Activated T-cell treated with anti-CD3 and anti-CD28 coated beads for 24 hours (primary cell): Measurements from ENCODE around the gene NPNT.
"Not testable (repeated sequence)": the region's sequence is repeated elsewhere in the genome, so short reads cannot be mapped to it uniquely, and the experiment has no call there.

Source experiments
- DNase-seq: peaks from one replicate; pipeline ENCODE4 v3.0.0-alpha.2; 2020; ENCODE audit warnings: low read depth

Gene NPNT, protein sequence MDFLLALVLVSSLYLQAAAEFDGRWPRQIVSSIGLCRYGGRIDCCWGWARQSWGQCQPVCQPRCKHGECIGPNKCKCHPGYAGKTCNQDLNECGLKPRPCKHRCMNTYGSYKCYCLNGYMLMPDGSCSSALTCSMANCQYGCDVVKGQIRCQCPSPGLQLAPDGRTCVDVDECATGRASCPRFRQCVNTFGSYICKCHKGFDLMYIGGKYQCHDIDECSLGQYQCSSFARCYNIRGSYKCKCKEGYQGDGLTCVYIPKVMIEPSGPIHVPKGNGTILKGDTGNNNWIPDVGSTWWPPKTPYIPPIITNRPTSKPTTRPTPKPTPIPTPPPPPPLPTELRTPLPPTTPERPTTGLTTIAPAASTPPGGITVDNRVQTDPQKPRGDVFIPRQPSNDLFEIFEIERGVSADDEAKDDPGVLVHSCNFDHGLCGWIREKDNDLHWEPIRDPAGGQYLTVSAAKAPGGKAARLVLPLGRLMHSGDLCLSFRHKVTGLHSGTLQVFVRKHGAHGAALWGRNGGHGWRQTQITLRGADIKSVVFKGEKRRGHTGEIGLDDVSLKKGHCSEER

DNA sequence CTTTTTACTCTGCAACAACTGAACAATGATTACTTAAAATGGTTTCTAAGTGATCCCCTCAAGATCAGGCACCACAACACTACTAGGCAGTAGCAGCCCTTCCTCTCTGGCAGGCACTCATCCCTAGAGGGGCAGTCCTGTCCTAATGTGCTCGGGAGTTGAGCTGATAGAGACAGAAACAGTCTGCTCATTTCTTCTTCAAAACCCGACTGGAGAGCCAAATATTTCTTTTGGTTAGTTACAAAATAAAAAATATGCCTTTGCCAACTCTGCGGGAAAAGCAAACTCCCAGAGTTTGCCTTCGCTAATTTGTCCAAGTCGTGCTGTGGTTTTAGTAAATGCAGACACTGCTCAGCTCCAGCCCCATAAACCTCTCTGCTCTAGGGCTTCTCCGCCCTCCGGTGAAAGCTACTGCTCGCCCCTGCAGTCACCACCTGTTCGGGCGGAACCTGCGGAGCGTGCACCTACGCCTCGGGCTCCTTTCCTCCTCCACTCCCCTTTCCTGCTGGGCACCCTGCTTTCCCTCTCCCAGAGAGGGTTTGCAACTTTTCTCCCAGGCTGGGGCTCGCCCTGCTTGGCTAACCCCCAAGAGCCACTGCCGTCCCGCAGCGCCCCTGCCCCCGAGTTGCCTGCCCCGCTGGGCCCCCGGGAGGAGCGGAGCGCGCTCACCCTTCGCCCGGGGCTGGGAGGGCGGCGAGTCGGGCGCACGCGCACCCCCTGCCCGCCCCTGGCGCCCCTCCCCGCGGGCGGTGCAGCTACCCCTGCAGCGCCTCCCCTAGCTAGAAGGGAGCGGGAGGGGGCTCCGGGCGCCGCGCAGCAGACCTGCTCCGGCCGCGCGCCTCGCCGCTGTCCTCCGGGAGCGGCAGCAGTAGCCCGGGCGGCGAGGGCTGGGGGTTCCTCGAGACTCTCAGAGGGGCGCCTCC is at the start of gene NPNT:
NPNT (plus strand) TSS at position 812 of the 923 bp plus-strand sequence. CDS start 182 bp downstream, outside the sequence.
- no peak for DNase-seq

DNA sequence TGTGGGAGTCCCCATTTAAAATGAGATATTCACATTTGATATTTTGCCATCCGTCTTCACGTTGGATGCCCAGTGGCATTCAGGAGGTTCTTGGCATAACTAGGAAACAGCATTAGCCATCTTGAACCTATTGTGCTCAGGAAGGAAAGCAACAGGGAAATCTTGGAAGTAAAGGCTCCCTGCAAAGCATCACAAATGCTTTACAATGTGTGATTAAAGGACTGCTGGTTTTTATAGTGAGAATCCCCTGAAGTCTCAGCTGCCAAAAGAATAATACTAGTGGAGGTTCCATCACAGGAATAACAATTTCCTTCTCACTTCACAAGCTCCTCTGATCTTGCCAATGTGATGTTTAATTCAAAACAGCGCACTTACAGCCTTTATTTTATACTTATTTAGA is 49.7 kb upstream of the NPNT start:
- DNase-seq, result no peak

DNA sequence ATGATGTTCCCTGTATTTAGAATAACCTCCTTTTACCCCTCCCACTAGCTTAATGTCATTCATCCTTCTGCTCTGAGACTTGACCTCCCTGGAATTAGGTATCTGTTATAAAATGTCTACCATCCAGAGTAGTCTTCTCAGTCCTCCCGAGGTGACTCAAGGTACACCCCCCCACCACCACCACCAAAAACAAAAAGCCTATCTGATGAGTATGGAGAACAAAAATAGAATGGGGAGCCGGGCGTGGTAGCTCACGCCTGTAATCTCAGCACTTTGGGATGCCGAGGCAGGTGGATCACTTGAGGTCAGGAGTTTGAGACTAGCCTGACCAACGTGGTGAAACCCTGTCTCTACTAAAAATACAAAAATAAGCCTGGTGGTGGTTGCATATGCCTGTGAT is 46.9 kb upstream of the NPNT start:
- DNase-seq, result not testable (repeated sequence)

DNA sequence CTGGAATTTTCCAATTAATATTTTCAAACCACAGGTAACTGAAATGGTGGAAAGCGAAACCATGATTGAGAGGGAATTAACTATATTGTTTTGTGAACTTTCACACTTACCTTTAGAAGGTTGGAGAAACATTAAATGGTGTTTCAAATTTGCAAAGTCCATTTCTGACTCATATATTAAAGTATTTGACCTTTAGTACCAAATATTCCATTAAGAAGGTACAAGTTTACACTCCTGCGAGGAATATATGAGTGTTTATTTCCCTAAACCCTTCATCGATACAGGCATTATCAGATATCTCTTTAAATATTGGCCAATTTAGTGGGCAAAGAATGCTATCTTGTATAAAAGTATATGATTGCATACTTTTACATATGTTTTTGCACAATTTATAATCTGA is 44.1 kb upstream of the NPNT start:
- DNase-seq, result no peak

DNA sequence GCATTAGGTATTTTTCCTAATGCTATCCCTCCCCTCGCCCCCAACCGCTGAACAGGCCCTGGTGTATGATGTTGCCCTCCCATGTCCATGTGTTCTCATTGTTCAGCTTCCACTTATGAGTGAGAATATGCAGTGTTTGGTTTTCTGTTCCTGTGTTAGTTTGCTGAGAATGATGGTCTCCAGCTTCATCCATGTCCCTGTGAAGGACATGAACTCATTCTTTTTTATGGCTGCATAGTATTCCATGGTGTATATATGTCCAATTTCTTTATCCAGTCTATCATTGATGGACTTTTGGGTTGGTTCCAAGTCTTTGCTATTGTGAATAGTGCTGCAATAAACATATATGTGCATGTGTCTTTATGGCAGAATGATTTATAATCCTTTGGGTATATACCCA is 43.0 kb upstream of the NPNT start:
- DNase-seq, result not testable (repeated sequence)

DNA sequence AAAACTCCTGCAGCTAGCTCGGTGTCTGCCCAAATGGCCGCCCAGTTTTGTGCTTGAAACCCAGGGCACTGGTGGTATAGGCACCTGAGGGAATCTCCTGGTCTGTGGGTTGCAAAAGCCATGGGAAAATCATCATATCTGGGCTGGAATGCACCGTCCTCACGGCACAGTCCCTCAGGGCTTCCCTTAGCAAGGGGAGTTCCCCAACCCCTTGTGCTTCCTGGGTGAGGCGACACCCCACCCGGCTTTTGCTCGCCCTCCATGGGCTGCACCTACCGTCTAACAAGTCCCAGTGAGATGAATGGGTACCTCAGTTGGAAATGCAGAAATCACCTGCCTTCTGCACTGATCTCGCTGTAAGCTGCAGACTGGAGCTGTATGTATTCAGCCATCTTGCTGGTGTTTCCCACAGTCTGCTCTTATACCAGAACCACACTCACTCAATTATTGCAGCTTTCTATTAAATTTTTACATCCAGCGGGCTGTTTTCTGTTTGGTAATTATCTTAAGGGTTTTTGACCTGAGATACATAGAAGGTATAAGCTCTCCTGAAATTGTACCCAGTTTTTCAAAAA is 36.7 kb upstream of the NPNT start:
- no peak for DNase-seq

DNA sequence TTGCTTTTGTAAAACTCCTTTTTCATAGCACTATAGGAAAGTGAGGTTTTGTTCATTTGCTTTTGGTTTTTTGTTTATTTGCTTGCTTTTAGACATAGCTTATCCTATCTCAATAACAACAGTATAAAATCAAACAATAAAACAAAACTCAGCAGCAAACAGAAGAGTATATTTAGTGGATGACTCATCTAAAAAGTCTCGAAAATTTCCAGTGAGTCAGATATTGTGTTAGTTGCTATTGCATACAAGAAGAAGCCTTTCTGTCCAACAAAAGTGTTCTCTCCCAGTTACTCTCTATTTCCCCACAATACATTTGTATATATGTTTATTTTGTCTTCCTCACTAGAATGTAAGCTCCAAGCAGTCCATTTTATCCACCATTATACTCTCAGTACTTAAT is 36.0 kb upstream of the NPNT start:
- DNase-seq, result no peak

DNA sequence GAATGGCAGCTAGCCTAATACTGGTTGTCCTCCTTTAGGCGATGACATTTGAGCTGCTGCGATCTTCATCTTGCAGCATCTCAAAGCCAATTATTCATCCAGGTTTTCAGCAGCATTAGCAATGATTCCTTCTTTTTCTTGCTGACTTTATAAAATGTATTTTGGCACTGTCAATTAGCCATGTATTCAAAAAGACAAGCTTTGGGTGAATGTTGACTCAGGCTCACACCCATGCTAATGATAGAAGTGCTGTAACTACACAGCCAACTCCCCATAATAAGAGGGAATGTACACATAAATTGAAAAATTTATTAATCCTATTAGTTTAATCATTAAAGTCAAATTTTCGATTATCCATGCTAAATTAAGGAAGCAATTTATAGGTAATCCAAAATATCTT is 24.3 kb upstream of the NPNT start:
- no peak for DNase-seq

DNA sequence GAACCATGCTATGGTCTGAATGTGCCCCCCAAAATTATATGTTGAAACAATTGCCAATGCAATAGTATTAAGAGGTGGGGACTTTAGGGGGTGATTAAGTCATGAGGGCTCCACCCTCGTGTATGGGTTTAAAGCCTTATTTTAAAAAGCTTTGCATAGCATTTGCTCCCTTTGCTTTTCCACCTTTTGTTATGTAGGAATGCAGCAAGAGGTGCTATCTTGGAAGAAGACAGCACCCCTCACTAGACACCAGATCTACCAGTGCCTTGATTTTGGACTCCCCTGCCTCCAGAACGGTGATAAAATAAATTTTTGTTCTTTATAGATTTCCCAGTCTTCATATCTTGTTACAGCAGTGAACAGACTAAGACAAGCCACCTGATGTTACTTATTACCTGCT is 23.3 kb upstream of the NPNT start:
- DNase-seq, result no peak

DNA sequence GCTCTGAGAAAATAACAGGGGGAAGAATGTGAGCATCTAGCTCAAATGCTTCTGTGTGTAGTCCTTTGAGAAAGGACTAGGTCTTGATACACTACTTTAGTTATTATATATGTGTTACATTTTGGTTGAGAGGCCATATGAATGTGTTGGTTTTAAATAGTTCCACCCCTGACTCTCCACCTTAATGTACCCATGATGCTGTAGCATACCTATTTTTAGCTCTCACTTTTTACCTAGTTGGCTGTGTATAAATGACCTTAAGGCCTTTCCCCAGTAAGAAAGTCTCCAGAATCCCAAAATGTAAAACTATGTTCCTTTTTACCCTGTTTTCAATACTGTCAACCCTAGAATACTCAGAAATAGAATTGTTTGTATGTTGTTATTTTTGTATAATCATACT is 20.0 kb upstream of the NPNT start:
- no peak for DNase-seq

DNA sequence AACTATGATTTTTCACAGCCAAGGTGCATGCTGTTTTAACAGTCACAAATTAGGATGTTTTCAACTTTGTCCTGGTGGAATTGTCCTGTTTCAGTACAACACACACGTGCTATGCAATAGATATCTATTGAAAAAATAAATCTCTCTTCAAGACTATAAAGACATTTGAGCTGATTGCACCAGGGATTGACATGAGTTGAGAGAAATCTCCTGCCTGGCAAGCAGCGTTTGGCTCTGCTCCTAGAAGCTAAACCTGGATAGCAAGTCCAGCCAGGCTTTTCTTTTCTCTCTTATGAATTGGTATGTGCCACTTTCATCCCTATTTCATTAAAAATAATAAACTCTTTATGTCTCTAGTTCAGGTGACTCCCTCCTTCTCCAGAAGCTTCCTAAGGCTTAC is 16.6 kb upstream of the NPNT start:
- DNase-seq, result no peak

DNA sequence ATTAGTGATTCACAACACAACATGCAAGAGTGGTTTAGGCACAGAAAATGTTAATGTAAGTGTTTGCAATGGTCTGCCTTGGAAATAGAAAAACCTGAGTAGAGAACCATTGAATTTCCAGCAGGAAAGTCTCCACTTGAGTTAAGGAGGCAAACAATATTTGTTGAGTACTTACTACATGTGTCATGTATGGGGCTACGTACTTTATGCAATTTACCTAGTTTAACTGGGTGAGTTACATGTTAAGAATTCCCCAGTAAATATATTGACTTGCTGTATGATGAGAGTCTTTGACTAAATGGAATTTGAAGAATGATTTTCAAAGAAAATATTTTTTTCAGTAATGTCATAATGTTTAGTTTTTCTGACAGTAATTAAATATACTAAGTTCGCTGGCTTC is 7.8 kb upstream of the NPNT start:
- no peak for DNase-seq

DNA sequence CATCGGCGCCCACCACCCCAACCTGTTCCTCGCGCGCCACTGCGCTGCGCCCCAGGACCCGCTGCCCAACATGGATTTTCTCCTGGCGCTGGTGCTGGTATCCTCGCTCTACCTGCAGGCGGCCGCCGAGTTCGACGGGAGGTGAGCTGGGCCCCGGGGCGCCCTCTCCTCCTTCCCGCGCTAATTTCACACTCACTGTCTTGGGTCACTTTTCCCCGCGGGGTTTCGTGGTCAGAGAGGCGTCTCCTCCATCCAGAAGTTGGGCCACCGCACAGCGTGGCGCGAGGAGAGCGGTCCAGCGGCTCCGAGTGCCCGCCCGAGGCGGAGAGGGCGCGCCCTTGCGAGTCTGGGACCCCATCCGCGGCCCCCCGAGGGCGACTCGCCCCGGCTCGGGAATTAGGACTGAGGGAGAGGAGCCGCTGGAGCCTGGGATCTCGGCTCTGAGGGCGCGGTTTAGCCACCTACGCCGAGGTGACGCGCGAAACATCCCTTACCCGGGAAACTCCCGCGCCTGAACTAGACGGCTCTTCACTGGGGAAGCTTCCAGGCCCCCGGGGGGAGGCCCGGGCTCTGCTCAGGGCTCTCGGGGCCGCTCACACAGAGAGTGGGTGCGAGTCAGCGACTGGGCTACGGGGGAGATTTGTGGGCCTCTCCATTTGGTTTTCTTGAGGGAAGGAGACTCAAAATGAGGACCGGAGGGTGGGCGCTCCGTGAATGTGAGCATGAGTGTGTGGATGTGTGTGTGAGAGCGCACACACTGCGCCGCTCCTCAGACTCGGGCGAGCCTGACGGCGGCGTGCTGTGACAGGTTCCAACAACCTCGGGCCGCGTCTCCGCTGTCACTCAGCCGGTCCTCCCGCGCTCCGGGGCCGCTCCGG is 551 bp downstream of the NPNT start:
- no peak for DNase-seq

DNA sequence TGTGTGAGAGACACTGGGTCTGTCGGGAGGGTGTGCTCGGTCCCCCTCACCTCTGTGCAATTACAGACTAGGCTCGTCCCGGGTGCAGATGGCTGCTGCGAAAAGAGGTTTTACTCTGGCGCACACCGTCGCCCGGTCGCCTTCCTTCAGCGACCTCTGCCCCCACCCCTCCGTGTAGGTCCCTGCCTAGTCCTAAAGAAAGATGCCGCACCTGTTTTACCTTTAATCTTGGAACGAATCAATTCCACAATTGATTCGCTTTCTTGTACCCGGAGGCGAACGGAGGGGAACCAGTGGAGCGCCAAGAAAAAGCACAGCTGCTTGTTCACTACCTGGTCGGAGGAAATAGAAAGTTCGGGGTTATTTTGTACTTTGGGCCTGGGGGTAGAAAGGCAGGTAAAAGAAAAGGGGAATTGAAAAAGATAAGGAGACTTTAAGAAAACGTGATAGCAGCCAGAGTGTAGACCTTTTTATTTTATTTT is 1.2 kb downstream of the NPNT start:
- DNase-seq, result no peak

DNA sequence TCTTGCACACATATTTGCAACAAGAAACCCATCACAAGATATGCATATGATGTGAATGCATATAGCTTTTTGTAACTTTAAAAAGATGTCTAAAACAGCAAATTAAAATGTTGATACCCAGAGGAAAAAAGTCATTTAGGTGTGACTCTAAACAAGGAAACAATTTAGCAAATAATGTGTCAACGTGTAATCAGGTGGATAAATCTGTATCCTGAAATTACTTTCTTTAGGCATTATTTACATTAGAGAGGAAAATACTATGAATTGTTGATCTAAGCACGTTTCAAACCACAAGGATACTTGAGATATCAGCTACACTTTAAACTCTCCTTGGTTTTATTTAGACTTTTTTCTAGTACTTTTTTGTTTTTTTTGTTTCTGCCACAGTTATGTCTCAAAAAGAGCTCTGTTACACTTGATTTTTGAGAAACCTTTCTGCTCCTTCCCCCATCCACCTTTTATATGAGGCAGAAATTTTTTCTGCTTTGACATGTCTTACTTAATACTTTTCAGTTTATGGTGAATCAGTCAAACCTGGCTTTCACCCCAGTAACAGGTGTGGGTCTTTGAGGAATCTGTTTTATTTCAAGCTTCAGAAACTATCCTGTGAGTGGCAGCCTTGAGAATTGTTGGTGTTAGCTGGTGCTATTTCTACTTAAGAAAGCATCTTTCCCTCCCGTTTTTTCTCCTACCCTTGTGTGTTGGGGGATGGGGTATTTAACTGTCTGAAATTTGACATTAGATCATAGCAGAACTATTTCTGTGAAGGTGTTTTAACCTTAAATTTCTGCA is 1.9 kb downstream of the NPNT start:
- no peak for DNase-seq

DNA sequence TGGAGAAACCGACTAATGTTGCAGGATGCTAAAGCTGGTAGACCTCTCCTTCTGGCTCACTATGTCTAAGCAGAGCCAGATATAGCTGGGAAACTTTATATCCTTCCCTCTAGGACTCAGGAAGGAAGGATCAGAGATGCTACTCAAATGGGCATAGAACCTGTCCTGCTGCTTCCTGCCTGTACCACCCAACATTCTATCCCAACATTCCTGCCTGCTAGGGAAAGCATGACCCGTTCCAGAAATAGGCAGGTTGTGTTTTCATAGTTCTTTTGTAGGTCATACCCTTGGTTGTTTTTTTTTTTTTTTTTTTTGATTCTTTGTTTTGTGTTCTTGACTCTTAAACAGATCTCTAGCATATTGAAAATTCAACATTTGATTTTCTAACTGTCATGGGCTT is 5.3 kb downstream of the NPNT start:
- no peak for DNase-seq

DNA sequence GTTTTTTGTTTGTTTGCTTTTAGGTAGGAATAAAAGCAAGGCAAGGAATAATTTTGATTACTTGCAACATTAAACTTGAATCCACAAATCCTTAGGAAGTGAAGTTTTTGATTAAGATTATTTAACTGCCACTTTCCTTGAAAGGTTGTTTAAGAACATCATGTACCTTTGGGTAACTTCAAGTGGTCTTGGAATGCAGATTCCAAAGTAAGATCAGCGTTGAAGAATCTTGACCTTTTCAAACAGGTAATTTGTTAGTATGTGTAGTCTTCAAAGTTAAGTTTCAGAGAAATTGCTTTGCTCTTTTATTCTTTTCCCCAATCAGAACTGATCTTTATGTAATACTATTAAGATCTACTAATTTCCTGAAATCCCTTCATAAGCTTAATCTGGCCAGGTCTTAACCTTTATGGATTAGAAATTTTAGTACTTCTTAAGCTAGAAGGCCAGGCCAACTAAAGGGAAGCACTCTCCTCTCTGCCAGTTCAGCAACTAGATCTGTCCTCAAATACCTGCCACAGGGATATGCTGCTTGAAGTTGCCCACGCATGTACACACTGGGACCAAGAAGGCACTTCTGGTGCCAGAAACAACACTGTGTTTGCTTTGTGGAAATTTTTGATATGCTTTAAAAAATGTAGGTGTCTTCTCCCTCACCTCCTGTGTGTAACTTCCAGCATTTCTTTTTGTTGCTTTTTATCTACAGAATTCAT is 7.4 kb downstream of the NPNT start:
- DNase-seq, result no peak

DNA sequence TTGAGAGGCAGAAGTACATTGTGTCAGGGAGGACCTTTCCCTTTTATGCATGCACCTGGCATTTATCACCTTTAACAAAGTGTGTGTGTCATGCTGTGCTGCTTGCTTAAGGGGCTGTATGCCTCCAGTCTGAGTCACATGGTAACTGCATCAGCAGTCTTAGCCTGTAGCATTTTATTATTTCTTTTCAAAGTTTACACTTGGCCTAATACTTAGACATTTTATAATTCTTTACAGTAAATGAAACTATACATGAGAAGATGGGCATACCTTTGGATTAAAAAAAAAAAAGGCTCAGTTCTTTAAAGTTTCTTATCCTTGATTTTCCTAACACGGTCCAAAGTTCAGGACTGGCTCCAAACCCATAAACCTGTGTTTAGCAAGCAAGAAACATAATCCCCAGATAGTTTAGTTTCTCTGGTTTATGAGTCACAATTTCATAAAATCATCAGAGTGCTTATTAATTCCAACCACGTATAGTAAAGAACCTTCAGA is 14.6 kb downstream of the NPNT start:
- no peak for DNase-seq

DNA sequence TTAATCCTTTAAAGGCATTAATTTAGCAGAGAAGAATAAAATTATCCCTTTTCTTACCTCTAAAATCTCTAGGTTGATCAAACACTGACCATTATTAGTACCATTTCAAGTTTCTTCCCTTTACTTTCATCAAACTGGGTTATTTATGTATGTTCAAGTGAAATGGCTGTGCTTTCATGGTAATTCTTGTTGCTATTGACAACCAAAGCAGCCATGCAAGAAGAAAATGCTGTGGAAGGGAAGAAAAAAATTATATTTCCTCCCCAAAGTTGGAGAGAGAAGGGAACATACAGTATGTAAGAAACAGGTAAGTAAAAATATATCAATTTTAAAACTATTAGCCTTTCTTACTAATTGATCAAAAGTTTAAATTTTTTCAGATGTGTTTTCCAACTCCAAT is 16.2 kb downstream of the NPNT start:
- no peak for DNase-seq

DNA sequence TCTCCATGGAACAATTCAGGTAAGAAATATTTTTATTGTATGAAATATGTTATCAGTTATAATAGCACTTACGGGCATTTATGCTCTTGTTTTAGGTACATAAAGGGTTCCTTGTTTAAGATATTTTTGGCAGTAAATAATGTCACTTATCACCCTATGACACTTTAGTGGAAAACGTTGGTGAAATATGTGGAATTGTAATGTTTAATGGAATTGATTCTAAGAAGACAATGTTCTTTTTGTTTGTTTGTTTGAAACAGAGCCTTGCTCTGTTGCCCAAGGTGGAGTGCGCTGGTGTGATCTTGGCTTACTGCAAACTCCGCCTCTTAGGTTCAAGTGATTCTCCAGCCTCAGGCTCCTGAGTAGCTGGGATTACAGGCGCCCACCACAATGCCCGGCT is 17.4 kb downstream of the NPNT start:
- no peak for DNase-seq
